Natural killer cell (primary cell): ENCODE measurements around the gene TM9SF4. TPM values are rescaled to one million over a fixed set of nuclear protein-coding genes. Genes with fewer than 3 reads are reported as not detected.

Experiments used
- ATAC-seq, 3 donors: fragments of 150-1000 bp in 2 of 3; fragments of 200-7000 bp in 1 of 3; cut with Tn5 transposase; 1 replicate in 1 of 3; 2 replicates in 2 of 3; pipeline ENCODE4 v1.10.0; 2021; ENCODE audit warnings: mild to moderate bottlenecking in 2 of 3, moderate library complexity in 2 of 3
- DNase-seq, 2 donors: peaks; one replicate each; pipeline versions ENCODE4 v3.0.0 to v3.0.0-alpha.2; 2013 to 2021; ENCODE audit warnings: mixed read lengths in 1 of 2
- H3K27ac ChIP-seq: one replicate; pipeline ENCODE4 v1.5.1; 2013; ENCODE audit warnings: mild to moderate bottlenecking, low read length
- H3K27me3 ChIP-seq: one replicate; pipeline ENCODE4 v1.6.1; 2013; ENCODE audit warnings: low read length; ENCODE audit not compliant: control insufficient read depth, insufficient read depth
- H3K36me3 ChIP-seq: one replicate; pipeline ENCODE4 v1.6.1; 2013; ENCODE audit warnings: low read length; ENCODE audit not compliant: control insufficient read depth, insufficient read depth
- H3K4me1 ChIP-seq: one replicate; pipeline ENCODE4 v1.6.1; 2013; ENCODE audit warnings: low read length; ENCODE audit not compliant: control insufficient read depth, insufficient read depth
- H3K4me3 ChIP-seq: one replicate; pipeline ENCODE4 v1.5.1; 2013; ENCODE audit warnings: low read length
- H3K9me3 ChIP-seq: one replicate; pipeline ENCODE4 v1.6.1; 2013; ENCODE audit warnings: low read length; ENCODE audit not compliant: control insufficient read depth, insufficient read depth
- H3K27ac Mint-ChIP-seq, 2 donors: one replicate each; pipeline ENCODE4 v1.8.0; 2022; ENCODE audit warnings: mild to moderate bottlenecking in 2 of 2, mixed read lengths in 2 of 2, moderate library complexity in 1 of 2
- H3K27me3 Mint-ChIP-seq, 2 donors: one replicate each; pipeline ENCODE4 v1.8.0; 2022; ENCODE audit warnings: low read depth in 2 of 2, mixed read lengths in 2 of 2
- H3K36me3 Mint-ChIP-seq: one replicate; pipeline ENCODE4 v1.8.0; 2022; ENCODE audit warnings: mixed read lengths
- H3K4me1 Mint-ChIP-seq, 2 donors: one replicate each; pipeline ENCODE4 v1.8.0; 2022; ENCODE audit warnings: mixed read lengths in 2 of 2
- H3K4me3 Mint-ChIP-seq: one replicate; pipeline ENCODE4 v1.8.0; 2022; ENCODE audit warnings: mild to moderate bottlenecking, moderate library complexity, mixed read lengths
- H3K9me3 Mint-ChIP-seq, 2 donors: one replicate each; pipeline ENCODE4 v1.8.0; 2022; ENCODE audit warnings: mixed read lengths in 2 of 2
- whole genome bisulfite sequencing: methylation state at CpG from one replicate; pipeline ENCODE4 v1.1.7; 2013; ENCODE audit warnings: missing lambda C conversion rate; ENCODE audit not compliant: insufficient coverage; 5-methylcytosine and 5-hydroxymethylcytosine counted together
- intact Hi-C: fragments of 100-400 bp; cut with micrococcal nuclease; formaldehyde crosslinking; loops from one replicate; pipeline ENCODE4 v1.14.2; 2022
- total RNA-seq, 4 donors: library from RNA; stranded (reverse); fragments of 120-200 nt in 1 of 4; gene quantifications; one replicate each; pipeline versions ENCODE4 v1.2.3 to v1.2.4, GENCODE V29; 2013 to 2022
- TF ChIP-seq, protein P1 (sequence below): fragments of 200-600 bp; IDR thresholded peaks from one replicate; pipeline ENCODE4 v1.8.0; 2022; ENCODE audit warnings: antibody characterized with exemption

The TM9SF4 gene
- total RNA-seq, 3 donors from 2014 or later (not counting 1 experiment from before 2014, with no cell fraction given) = 35.8 to 42.8 (median 41.2) TPM

DNA sequence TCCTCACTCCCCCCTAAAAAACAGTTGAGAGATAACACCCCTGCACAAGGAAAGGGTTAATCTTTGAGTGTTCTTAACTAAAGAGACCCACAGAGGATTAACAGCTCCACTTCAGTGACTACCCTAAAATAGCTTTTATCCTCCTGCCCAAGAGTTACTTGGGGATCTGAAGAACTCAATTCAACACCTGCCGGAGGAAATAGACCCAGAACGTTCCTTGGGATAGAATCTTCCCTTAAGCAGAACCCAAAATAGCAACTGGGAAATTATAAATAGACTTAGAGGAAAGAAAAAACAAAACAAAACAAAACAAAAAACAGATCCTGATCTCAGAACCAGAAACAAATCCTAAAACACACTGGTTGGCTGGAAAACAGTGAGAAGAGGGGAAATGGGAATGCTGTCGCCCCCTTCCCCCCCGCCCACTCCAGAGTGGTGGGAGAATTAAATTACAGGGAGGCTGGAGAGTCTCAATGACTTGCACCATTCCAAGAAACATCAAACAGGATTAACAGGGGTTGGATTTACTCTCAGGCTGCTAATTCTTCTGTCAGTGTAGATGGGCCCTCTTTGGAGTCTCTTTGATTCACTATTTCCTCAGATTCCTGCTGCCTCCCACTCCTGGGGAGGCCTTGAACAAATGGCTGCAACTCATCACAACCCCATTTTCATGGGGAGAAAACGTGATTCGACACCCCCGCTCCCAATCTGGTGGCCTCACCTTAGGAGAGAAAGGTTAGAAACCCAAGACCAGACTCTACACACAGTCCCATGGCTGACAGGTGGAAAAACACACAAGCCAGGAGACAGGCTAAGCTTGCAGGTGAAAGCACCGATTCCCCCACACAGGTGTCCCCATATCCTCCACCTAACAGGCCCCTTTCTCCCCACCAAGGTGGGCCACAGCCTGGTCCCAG, 96.6 kb downstream of the TM9SF4 start:
- Mint-ChIP-seq H3K9me3 (no peaks in the 10 kb centered on the region), H3K4me1 (peaks cover 75 to 84% of the 10 kb centered on the region in 2 donors), H3K27me3 (no peaks in the 10 kb centered on the region), H3K27ac (peak overlapping the region; percentile 82 to 86), H3K36me3 (no peaks in the 10 kb centered on the region), H3K4me3 (peak overlapping the region; percentile 97)
- no peaks in the 10 kb centered on the region for H3K27me3 ChIP-seq
- ATAC-seq = no peak
- H3K9me3 ChIP-seq = no peaks in the 10 kb centered on the region
- no peak for DNase-seq
- no peak overlapping the region for H3K4me3 ChIP-seq
- H3K36me3 ChIP-seq = peaks cover 7% of the 10 kb centered on the region
- 49% methylated on average over 5 of the region's 8 CpGs for WGBS
- H3K27ac ChIP-seq = no peak overlapping the region
- TF ChIP-seq, protein P1, sequence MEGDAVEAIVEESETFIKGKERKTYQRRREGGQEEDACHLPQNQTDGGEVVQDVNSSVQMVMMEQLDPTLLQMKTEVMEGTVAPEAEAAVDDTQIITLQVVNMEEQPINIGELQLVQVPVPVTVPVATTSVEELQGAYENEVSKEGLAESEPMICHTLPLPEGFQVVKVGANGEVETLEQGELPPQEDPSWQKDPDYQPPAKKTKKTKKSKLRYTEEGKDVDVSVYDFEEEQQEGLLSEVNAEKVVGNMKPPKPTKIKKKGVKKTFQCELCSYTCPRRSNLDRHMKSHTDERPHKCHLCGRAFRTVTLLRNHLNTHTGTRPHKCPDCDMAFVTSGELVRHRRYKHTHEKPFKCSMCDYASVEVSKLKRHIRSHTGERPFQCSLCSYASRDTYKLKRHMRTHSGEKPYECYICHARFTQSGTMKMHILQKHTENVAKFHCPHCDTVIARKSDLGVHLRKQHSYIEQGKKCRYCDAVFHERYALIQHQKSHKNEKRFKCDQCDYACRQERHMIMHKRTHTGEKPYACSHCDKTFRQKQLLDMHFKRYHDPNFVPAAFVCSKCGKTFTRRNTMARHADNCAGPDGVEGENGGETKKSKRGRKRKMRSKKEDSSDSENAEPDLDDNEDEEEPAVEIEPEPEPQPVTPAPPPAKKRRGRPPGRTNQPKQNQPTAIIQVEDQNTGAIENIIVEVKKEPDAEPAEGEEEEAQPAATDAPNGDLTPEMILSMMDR = no peak
- peaks cover 28% of the 10 kb centered on the region for H3K4me1 ChIP-seq
- intact Hi-C loops = loop anchor here (2.0 kb wide), 1 partner anchor 79 kb away; no protein-coding TSS in a partner anchor

DNA sequence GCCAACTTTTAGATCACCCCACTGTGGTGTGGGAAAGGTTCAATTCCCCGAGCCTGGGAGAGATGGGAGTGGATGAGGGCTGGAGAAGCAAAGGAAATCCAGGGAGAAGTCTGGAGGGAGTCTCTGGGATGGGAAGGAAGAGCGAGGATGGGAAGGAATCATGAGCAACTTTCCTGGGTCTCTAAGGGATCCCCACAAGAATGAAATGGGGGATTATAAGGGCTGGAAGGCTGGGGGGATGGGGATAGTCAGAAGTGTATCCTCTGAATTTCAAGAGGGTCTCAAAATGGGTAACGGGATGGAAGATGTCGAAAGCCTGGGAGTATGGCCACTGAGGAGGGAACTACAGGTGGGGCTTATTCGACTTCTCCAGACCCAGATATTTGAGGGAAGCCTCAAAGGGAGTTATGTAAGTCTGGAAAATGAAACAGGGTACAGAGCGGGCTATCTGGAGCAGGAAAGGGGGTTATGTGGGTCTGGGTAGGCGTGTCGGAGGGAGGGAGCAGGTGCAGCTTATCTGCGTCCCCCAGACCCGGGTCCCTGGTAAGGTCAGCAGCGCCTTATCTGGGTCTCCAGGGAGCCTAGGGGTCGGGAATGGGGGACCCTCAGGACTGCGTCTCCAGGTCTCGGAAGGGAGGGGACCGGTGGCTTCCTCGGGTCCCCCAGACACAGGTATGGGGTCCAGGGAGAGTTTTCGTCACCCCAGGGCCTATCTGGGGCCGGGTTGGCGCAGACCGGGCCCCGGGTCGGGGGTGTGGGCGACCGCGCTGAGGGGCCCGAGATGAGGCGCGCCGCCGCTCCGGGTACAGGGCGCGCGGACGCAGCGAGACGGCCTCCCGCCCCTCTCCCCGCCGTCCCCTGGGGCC, 97.5 kb downstream of the TM9SF4 start:
- Mint-ChIP-seq H3K4me1 (peaks cover 81 to 88% of the 10 kb centered on the region in 2 donors), H3K4me3 (peak overlapping the region; percentile 97), H3K36me3 (peaks cover 5% of the 10 kb centered on the region), H3K9me3 (no peaks in the 10 kb centered on the region), H3K27me3 (no peaks in the 10 kb centered on the region), H3K27ac (peak overlapping the region; percentile 82 to 86)
- Histone ChIP-seq H3K9me3 (no peaks in the 10 kb centered on the region), H3K27me3 (no peaks in the 10 kb centered on the region), H3K27ac (peak overlapping the region; percentile 61), H3K36me3 (peaks cover 4% of the 10 kb centered on the region), H3K4me3 (peak overlapping the region; percentile 78), H3K4me1 (peaks cover 28% of the 10 kb centered on the region)
- DNase-seq (peak in 1 of 2 donors; percentile 40), ATAC-seq (peak in 2 of 3 donors; percentile 5 to 19)
- WGBS = 4% methylated on average over 40 of the region's 40 CpGs
- intact Hi-C loops = loop anchor here (1.0 to 2.0 kb wide), 3 partner anchors 78 to 151 kb away; partner anchors contain the start of genes ASXL1 and TM9SF4
- TF ChIP-seq, protein P1 = no peak

DNA sequence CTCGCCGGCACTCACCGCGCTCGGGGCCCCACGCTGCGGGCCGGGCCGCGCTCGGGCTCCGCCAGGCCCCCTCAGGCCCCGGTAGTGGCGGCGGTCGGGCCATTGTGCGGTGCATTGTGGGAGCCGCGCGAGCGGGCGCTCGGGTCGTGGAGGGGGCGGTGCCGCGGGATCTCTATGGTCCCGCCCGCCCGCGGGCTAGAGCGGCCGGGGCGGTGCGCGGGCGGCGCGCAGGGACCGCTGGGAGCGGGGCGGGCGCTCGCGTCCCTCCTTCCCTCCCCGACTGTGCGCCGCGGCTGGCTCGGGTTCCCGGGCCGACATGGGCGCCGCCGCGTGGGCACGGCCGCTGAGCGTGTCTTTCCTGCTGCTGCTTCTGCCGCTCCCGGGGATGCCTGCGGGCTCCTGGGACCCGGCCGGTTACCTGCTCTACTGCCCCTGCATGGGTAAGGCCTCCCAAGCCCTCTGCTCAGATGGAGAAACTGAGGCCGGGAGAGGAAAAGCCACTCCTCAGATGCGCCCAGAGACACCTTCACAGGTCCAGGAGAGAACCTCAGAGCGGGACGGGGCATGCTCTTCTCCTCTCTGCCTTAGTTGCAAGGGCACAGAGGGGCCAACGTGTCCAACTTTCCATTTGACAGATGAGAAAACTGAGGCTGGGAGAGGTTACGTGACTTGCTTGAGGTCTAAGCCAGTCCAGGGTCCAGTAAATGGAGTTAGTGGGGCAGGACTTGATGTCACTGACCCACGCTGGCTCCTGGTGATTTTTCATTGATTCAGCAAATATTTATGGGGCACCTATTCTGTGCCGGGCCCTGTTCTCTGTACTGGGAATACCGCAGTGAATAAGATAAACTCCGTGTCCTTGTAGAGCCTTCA, 98.3 kb downstream of the TM9SF4 start, which contains the start of the genes PLAGL2 and POFUT1:
Gene PLAGL2 (minus strand): TSS at position 118 of the 873 bp plus-strand sequence. CDS start 5,565 bp downstream, outside the sequence.
Gene POFUT1 (plus strand): TSS at position 255 of the 873 bp plus-strand sequence. CDS start 62 bp downstream, at position 317.
- peak within 1 kb of the TSS; percentile 82 to 86 for H3K27ac Mint-ChIP-seq
- DNase-seq = peak; percentile 86 to 94
- peak within 1 kb of the TSS; percentile 97 for H3K4me3 Mint-ChIP-seq
- Histone ChIP-seq H3K27me3 (no peaks in the 10 kb centered on the region), H3K36me3 (peaks cover 4% of the 10 kb centered on the region), H3K4me3 (peak within 1 kb of the TSS; percentile 78), H3K4me1 (peaks cover 28% of the 10 kb centered on the region), H3K9me3 (no peaks in the 10 kb centered on the region), H3K27ac (peak within 1 kb of the TSS; percentile 61)
- peak; percentile 97 to 99 (median 98) for ATAC-seq
- H3K27me3 Mint-ChIP-seq = no peaks in the 10 kb centered on the region
- peaks cover 7% of the 10 kb centered on the region for H3K36me3 Mint-ChIP-seq
- intact Hi-C loops = loop anchor here (1.0 to 2.0 kb wide), 3 partner anchors 77 to 150 kb away; partner anchors contain the start of genes ASXL1 and TM9SF4
- TF ChIP-seq, protein P1 = no peak
- H3K4me1 Mint-ChIP-seq = peaks cover 78 to 81% of the 10 kb centered on the region in 2 donors
- no peaks in the 10 kb centered on the region for H3K9me3 Mint-ChIP-seq
- WGBS = under 1% methylated on average over 74 of the region's 74 CpGs
